Common myeloid progenitor, CD34-positive (primary cell): ENCODE results near the gene NFAT5.
"Not testable (repeated sequence)": the region's sequence is repeated elsewhere in the genome, so short reads cannot be mapped to it uniquely, and the experiment has no call there.

ENCODE experiments used
- CTCF ChIA-PET: fragments of 350-600 bp; sonication (Branson Sonifier 250); formaldehyde crosslinking; loops from one replicate; lab custom pipeline; 2021; ENCODE audit warnings: antibody characterized with exemption; lab: Charles Lee
- POLR2A ChIA-PET: fragments of 350-600 bp; sonication (Branson Sonifier 250); formaldehyde crosslinking; loops from one replicate; lab custom pipeline; 2021; ENCODE audit warnings: antibody characterized with exemption; lab: Charles Lee
- DNase-seq, 3 donors: peaks; one replicate each; pipeline versions ENCODE4 v3.0.0 to v3.0.0-alpha.2; 2013
- H3K27ac ChIP-seq, 2 experiments: 1 replicate in 1 of 2; 2 replicates in 1 of 2; pipeline ENCODE4 v1.7.0; 2013; ENCODE audit warnings: inconsistent platforms in 2 of 2, low read length in 2 of 2, mild to moderate bottlenecking in 2 of 2, low read depth in 1 of 2, moderate library complexity in 1 of 2; ENCODE audit not compliant: severe bottlenecking in 2 of 2, insufficient read depth in 1 of 2, poor library complexity in 1 of 2
- H3K27me3 ChIP-seq, 5 experiments: replicated peaks in 2 of 5; 1 replicate in 3 of 5; 2 replicates in 2 of 5; pipeline versions ENCODE4 v1.6.1 to v1.7.0; 2013; ENCODE audit warnings: low read length in 4 of 5, mild to moderate bottlenecking in 2 of 5, moderate library complexity in 2 of 5, inconsistent platforms in 1 of 5; ENCODE audit not compliant: insufficient read depth in 5 of 5, control insufficient read depth in 4 of 5
- H3K36me3 ChIP-seq, 4 experiments: 1 replicate in 2 of 4; 2 replicates in 2 of 4; pipeline versions ENCODE4 v1.6.1 to v1.7.0; 2013; ENCODE audit warnings: low read length in 3 of 4, control low read depth in 1 of 4, mild to moderate bottlenecking in 1 of 4; ENCODE audit not compliant: control insufficient read depth in 4 of 4, insufficient read depth in 4 of 4
- H3K4me1 ChIP-seq, 4 experiments: 1 replicate in 3 of 4; 2 replicates in 1 of 4; pipeline versions ENCODE4 v1.6.1 to v1.7.1; 2013; ENCODE audit warnings: low read length in 3 of 4, mild to moderate bottlenecking in 3 of 4, control low read depth in 1 of 4, inconsistent platforms in 1 of 4, moderate library complexity in 1 of 4; ENCODE audit not compliant: control insufficient read depth in 4 of 4, insufficient read depth in 4 of 4; ENCODE audit errors: control extremely low read depth in 1 of 4
- H3K4me3 ChIP-seq, 7 experiments: 1 replicate in 4 of 7; 2 replicates in 3 of 7; pipeline versions ENCODE4 v1.5.1 to v1.7.0; 2013; ENCODE audit warnings: mild to moderate bottlenecking in 7 of 7, low read length in 6 of 7, moderate library complexity in 6 of 7, inconsistent platforms in 2 of 7, low read depth in 2 of 7, control low read depth in 1 of 7; ENCODE audit not compliant: insufficient read depth in 4 of 7, control insufficient read depth in 1 of 7; ENCODE audit errors: extremely low read depth in 1 of 7
- H3K9me3 ChIP-seq, 5 experiments: 1 replicate in 4 of 5; 2 replicates in 1 of 5; pipeline versions ENCODE4 v1.6.1 to v1.7.1; 2013; ENCODE audit warnings: low read length in 4 of 5, mild to moderate bottlenecking in 2 of 5, inconsistent platforms in 1 of 5, low read depth in 1 of 5, moderate library complexity in 1 of 5; ENCODE audit not compliant: control insufficient read depth in 4 of 5, insufficient read depth in 2 of 5; ENCODE audit errors: control extremely low read depth in 1 of 5
- WGBS: methylation state at CpG from one replicate; pipeline ENCODE4 v1.1.5; 2013; ENCODE audit not compliant: insufficient coverage; 5-methylcytosine and 5-hydroxymethylcytosine counted together

NFAT5 gene

DNA sequence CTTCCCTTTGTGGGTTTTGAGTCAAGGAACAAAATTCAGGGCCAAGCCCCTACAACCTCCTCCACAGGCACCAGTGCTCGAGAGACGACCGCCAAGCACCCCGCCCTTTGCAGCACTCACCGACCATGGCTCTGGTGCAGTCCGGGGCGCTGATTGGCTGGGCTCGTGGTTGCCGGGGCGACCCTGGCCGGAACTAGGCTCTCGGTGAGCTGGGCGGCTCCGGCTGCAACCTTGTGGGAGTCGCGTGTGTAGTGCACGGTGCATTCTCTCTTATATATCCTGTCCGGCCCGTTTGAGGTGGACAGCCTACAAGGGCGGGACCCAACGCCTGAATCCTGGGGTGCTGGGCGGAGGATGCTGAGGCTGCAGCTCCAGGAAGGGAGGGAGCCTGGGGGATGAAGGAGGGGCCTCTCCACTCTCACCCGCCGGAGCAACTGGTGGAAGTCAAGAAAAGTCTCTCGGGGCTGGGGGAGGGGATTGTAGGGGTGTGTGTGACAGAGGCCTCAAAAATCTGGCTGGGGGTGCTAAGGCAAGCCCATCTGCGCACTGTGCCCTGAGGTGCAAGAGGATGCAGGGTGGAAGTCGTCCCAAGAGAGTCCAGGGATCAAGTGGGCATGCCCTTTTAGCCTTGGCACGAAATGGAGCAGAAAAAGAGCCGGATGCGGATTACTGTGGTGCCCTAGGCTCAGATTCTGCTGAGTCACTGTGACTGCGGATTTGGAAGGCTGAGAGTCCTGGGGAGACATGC, 160.7 kb downstream of the NFAT5 start, which contains the start of gene NQO1:
TSS of gene NQO1 (minus strand) at position 248 of the 748 bp plus-strand sequence. CDS start at position 127, 121 bp downstream.
- POLR2A ChIA-PET, result interaction anchor here (0.6 to 1.5 kb wide), 2 partner anchors 28 to 301 kb away, joined by 3 to 5 read pairs; partner anchors contain the start of gene NOB1
- no peaks in the 10 kb centered on the region for H3K9me3 ChIP-seq
- peak within 1 kb of the TSS; percentile 45 to 91 (median 79) for H3K4me3 ChIP-seq
- CTCF ChIA-PET, result interaction anchor here (1.2 to 2.4 kb wide), 5 partner anchors 28 to 80 kb away, joined by 3 to 10 read pairs (median 6); partner anchors contain the start of gene NOB1
- H3K27me3 ChIP-seq, result no peaks in the 10 kb centered on the region
- no peaks in the 10 kb centered on the region for H3K36me3 ChIP-seq
- peak within 1 kb of the TSS; percentile 64 to 88 for H3K27ac ChIP-seq
- 0% methylated on average over 28 of the region's 31 CpGs for WGBS
- peak; percentile 86 to 95 (median 95) for DNase-seq
- peaks cover 4 to 35% (median 15%) of the 10 kb centered on the region in 4 experiments for H3K4me1 ChIP-seq

- Histone ChIP-seq H3K36me3 (no peaks in the 10 kb centered on the region), H3K27ac (peak overlapping the region in 1 of 2 experiments; percentile 88), H3K4me3 (no peak overlapping the region), H3K27me3 (no peaks in the 10 kb centered on the region), H3K4me1 (peaks cover 4 to 35% (median 15%) of the 10 kb centered on the region in 4 experiments), H3K9me3 (no peaks in the 10 kb centered on the region)
- 96% methylated on average over 5 of the region's 5 CpGs for WGBS
- CTCF ChIA-PET, result interaction anchor here (1.1 to 1.8 kb wide), 2 partner anchors 15 to 27 kb away, joined by 4 to 10 read pairs; partner anchors contain the start of gene NOB1
- POLR2A ChIA-PET, result interaction anchor here (1.0 kb wide), 1 partner anchor 10 kb away, joined by 4 read pairs; no protein-coding TSS in a partner anchor
- peak in 1 of 3 donors; percentile 10 for DNase-seq
Measured at GRCh38 chr16:69727916-69728270, 162.1 kb downstream of the NFAT5 start.

GRCh38 chr16:69729030-69729429, 163.3 kb downstream of the NFAT5 start:
- H3K27ac ChIP-seq, H3K9me3 ChIP-seq, CTCF ChIA-PET, H3K27me3 ChIP-seq, H3K4me3 ChIP-seq, DNase-seq, H3K36me3 ChIP-seq, POLR2A ChIA-PET: not testable (repeated sequence)
- peaks cover 4 to 35% (median 15%) of the 10 kb centered on the region in 4 experiments for H3K4me1 ChIP-seq
- WGBS, result 100% methylated on average over 2 of the region's 4 CpGs

GRCh38 chr16:69731280-69731679, 165.5 kb downstream of the NFAT5 start:
- DNase-seq, H3K27ac ChIP-seq, H3K36me3 ChIP-seq, H3K27me3 ChIP-seq, H3K4me3 ChIP-seq, H3K9me3 ChIP-seq, POLR2A ChIA-PET: not testable (repeated sequence)
- CTCF ChIA-PET, result interaction anchor here (0.6 to 1.5 kb wide), 2 partner anchors 11 to 23 kb away, joined by 4 to 5 read pairs; partner anchors contain the start of gene NOB1
- peaks cover 0 to 20% (median 13%) of the 10 kb centered on the region in 4 experiments for H3K4me1 ChIP-seq
- WGBS, result 100% methylated on average over 2 of the region's 5 CpGs

GRCh38 chr16:69732101-69732500, 166.3 kb downstream of the NFAT5 start:
- Histone ChIP-seq H3K9me3 (no peaks in the 10 kb centered on the region), H3K36me3 (no peaks in the 10 kb centered on the region), H3K27ac (no peak overlapping the region), H3K4me3 (no peak overlapping the region), H3K27me3 (no peaks in the 10 kb centered on the region), H3K4me1 (peaks cover 0 to 12% (median 6%) of the 10 kb centered on the region in 4 experiments)
- 98% methylated on average over 5 of the region's 6 CpGs for WGBS
- POLR2A ChIA-PET, result no interaction called here
- no peak for DNase-seq
- CTCF ChIA-PET, result interaction anchor here (0.9 to 1.5 kb wide), 2 partner anchors 22 kb away, joined by 3 to 5 read pairs; partner anchors contain the start of gene NOB1

DNA sequence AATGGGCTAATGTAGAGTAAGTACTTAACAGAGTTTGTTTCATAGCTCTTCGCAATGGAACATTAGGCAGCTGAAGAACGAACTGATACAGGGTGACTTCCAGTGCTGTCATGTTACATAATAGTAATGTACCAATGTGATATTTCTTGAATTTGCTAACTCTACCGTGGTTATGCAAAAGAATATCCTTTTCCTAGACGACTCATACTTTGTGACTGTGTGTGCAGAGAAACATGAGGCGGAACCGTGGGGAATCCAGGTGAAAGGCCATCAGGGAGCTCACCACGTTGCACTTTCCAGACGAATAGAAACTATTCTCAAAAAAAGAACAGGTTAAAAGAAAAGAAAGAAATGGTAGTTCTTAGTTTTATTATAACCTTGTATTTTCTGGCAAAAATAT, 175.8 kb downstream of the NFAT5 start:
- DNase-seq, result no peak
- WGBS, result 96% methylated on average over 5 of the region's 8 CpGs

More for the DNA sequence above, 175.8 kb downstream of the NFAT5 start:
- Histone ChIP-seq H3K4me1 (no peaks in the 10 kb centered on the region), H3K27ac (no peak overlapping the region), H3K9me3 (no peaks in the 10 kb centered on the region), H3K36me3 (peaks cover 19 to 68% (median 56%) of the 10 kb centered on the region in 4 experiments), H3K4me3 (no peak overlapping the region), H3K27me3 (no peaks in the 10 kb centered on the region)
- POLR2A ChIA-PET, result no interaction called here
- CTCF ChIA-PET, result interaction anchor here (2.5 kb wide), 1 partner anchor 13 kb away, joined by 11 read pairs; the partner anchor contains the start of gene NOB1
